ENCODE data around the gene EFHC1.

DNA sequence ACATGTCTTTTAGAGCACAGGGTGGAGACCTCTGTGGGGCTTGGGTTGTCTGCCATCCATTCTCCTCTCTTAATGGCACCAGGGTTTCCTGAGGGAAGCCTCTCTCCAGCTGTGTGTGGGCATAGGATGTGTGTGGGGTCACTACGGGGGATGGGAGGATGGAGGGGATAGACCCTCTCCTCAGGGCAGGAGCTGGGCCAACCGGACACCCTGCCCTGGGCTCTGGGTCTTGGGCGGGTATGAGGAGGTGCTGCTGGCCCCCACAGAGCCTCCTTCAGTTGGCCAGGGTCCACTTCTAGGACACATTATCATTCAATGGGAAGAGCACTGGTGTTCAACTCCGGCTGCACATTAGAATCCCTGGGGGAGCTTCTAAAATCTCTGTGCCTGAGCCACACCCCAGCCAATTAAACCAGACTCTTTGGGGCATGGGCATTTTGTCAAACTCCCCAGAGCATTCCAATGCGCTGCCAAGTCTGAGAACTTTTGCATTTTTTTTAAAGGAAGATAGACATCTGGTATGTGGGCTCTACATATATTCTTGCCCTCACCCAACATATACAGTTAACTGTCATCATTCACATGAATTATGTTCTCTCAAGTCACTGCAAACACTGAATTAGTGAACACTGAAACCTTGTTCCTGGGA is 118.2 kb downstream of the EFHC1 start:
- TF ChIP-seq, protein P1, sequence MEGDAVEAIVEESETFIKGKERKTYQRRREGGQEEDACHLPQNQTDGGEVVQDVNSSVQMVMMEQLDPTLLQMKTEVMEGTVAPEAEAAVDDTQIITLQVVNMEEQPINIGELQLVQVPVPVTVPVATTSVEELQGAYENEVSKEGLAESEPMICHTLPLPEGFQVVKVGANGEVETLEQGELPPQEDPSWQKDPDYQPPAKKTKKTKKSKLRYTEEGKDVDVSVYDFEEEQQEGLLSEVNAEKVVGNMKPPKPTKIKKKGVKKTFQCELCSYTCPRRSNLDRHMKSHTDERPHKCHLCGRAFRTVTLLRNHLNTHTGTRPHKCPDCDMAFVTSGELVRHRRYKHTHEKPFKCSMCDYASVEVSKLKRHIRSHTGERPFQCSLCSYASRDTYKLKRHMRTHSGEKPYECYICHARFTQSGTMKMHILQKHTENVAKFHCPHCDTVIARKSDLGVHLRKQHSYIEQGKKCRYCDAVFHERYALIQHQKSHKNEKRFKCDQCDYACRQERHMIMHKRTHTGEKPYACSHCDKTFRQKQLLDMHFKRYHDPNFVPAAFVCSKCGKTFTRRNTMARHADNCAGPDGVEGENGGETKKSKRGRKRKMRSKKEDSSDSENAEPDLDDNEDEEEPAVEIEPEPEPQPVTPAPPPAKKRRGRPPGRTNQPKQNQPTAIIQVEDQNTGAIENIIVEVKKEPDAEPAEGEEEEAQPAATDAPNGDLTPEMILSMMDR (conservative IDR thresholded peaks at IDR 0.05; ENCODE audit: low read length), result no peak
- no peak for TF ChIP-seq EZH2phosphoT487 (IDR thresholded peaks at IDR 0.05; ENCODE audit: borderline replicate concordance)

Data from Loucy (cell line).